Spleen (tissue), 7 donors: ENCODE results near the gene BCOR.

Experiments used
- POLR2A ChIP-seq, 3 donors: fragments of 450-650 bp; IDR thresholded peaks; one replicate each; pipeline ENCODE4 v1.5.1; 2017; ENCODE audit warnings: antibody characterized with exemption in 3 of 3, mild to moderate bottlenecking in 1 of 3
- POLR2AphosphoS5 ChIP-seq, 3 donors: sonication (generic); formaldehyde crosslinking; IDR thresholded peaks; one replicate each; pipeline ENCODE4 v1.5.1; 2017; ENCODE audit warnings: antibody characterized with exemption in 3 of 3
- TF ChIP-seq, protein P1 (sequence below), 11 experiments: fragments of 200-600 bp in 7 of 11; fragments of 450-650 bp in 4 of 11; sonication (generic) in 4 of 11; IDR thresholded peaks in 8 of 11; conservative IDR thresholded peaks in 3 of 11; 1 replicate in 7 of 11; 2 replicates in 4 of 11; pipeline versions ENCODE4 v1.4.0 to v1.8.0; 2016 to 2021; ENCODE audit warnings: antibody characterized with exemption in 11 of 11, inconsistent platforms in 4 of 11, mild to moderate bottlenecking in 1 of 11
- donor health status: DM: no; HTN: no; CAD: no; lungs with moderate emphysema.
- donor health status: DM: no; HTN: no; CAD: no.
- donor health status: DM: no; HTN: no; CAD: no.

DNA sequence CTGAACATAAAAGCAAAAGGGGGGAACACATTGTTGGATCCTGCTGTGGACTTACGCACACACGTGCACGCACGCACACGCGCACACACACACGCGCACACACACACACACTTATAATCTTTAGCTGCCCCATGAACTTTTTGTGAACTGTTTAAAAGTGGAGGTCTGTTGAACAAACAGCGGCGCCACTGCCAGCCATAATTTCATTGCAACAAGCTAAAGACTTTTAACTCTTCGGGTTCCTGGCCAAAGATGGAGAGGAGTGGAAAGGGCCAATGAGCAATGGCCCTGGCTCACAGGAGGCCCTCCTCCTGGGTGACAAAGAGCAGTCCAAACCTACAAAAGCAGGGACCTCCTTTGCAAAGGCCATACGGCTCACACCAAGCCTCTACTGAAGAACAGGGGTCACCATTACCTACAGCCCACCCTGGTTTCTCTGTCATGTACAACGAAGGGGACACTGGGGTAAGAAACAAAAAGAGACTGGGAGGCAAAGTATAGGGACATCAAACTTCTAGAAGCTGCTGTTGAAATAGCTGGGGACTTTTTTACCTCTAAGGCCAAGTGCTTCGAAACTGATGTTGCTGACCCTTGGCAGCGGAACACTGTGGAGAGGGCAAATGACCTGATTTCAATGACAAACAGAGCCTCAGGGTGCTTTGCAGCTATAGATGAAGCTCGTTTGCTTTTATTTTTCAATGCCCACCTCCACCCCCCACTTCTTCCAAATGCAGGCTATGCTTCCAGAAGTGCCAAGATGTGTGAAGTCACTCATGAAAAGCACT, 16.7 kb downstream of the BCOR start:
- TF ChIP-seq, protein P1, sequence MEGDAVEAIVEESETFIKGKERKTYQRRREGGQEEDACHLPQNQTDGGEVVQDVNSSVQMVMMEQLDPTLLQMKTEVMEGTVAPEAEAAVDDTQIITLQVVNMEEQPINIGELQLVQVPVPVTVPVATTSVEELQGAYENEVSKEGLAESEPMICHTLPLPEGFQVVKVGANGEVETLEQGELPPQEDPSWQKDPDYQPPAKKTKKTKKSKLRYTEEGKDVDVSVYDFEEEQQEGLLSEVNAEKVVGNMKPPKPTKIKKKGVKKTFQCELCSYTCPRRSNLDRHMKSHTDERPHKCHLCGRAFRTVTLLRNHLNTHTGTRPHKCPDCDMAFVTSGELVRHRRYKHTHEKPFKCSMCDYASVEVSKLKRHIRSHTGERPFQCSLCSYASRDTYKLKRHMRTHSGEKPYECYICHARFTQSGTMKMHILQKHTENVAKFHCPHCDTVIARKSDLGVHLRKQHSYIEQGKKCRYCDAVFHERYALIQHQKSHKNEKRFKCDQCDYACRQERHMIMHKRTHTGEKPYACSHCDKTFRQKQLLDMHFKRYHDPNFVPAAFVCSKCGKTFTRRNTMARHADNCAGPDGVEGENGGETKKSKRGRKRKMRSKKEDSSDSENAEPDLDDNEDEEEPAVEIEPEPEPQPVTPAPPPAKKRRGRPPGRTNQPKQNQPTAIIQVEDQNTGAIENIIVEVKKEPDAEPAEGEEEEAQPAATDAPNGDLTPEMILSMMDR (IDR thresholded peaks at IDR 0.05 in 8 of 11, conservative IDR thresholded peaks at IDR 0.05 in 3 of 11), result no peak
- no peak for TF ChIP-seq POLR2A (IDR thresholded peaks at IDR 0.05)
- no peak for TF ChIP-seq POLR2AphosphoS5 (IDR thresholded peaks at IDR 0.05)
